Measurements from ENCODE around the gene OR2T6. TPM values are rescaled to one million over a fixed set of nuclear protein-coding genes. Genes with fewer than 3 reads are reported as not detected.
"Not testable (repeated sequence)": the region's sequence is repeated elsewhere in the genome, so short reads cannot be mapped to it uniquely, and the experiment has no call there.

Gene OR2T6
- total RNA-seq, 1 donor from 2014 or later: not detected

GRCh38 chr1:248433811-248434415, 58.4 kb downstream of the OR2T6 start:
- DNase-seq: not testable (repeated sequence)

GRCh38 chr1:248434913-248435312, 59.4 kb downstream of the OR2T6 start:
- not testable (repeated sequence) for DNase-seq

GRCh38 chr1:248436303-248436702, 60.8 kb downstream of the OR2T6 start:
- DNase-seq: not testable (repeated sequence)

- not testable (repeated sequence) for DNase-seq
Observed at GRCh38 chr1:248438668-248439067, 63.1 kb downstream of the OR2T6 start.

GRCh38 chr1:248439283-248439682, 63.7 kb downstream of the OR2T6 start:
- DNase-seq: not testable (repeated sequence)

Other genes starting within 250 kb of the OR2T6 start
- not detected for gene OR2M5, start 230.6 kb upstream of the OR2T6 start, total RNA-seq
- not detected for gene OR2M2, start 200.9 kb upstream of the OR2T6 start, total RNA-seq
- not detected for gene OR2M3, start 178.5 kb upstream of the OR2T6 start, total RNA-seq
- not detected for gene OR2M4, start 144.3 kb upstream of the OR2T6 start, total RNA-seq
- gene OR2T33, start 97.8 kb upstream of the OR2T6 start, total RNA-seq: not detected
- not detected for gene OR2T12, start 72.3 kb upstream of the OR2T6 start, total RNA-seq
- gene OR2M7, start 51.2 kb upstream of the OR2T6 start, total RNA-seq: not detected
- not detected for gene OR14C36, start 27.0 kb upstream of the OR2T6 start, total RNA-seq
- not detected for gene OR2T4, start 14.1 kb upstream of the OR2T6 start, total RNA-seq
- gene OR2T1, start 27.3 kb downstream of the OR2T6 start, total RNA-seq: not detected
- gene OR2T2, start 69.9 kb downstream of the OR2T6 start, total RNA-seq: not detected
- not detected for gene OR2T3, start 97.6 kb downstream of the OR2T6 start, total RNA-seq
- gene OR2T5, start 112.8 kb downstream of the OR2T6 start, total RNA-seq: not detected
- not detected for gene OR2G6, start 132.3 kb downstream of the OR2T6 start, total RNA-seq
- not detected for gene OR2T29, start 187.0 kb downstream of the OR2T6 start, total RNA-seq
- not detected for gene OR2T34, start 199.0 kb downstream of the OR2T6 start, total RNA-seq
- not detected for gene OR2T10, start 222.0 kb downstream of the OR2T6 start, total RNA-seq